Measurements from ENCODE around the gene RWDD1.

Gene RWDD1, protein sequence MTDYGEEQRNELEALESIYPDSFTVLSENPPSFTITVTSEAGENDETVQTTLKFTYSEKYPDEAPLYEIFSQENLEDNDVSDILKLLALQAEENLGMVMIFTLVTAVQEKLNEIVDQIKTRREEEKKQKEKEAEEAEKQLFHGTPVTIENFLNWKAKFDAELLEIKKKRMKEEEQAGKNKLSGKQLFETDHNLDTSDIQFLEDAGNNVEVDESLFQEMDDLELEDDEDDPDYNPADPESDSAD

DNA sequence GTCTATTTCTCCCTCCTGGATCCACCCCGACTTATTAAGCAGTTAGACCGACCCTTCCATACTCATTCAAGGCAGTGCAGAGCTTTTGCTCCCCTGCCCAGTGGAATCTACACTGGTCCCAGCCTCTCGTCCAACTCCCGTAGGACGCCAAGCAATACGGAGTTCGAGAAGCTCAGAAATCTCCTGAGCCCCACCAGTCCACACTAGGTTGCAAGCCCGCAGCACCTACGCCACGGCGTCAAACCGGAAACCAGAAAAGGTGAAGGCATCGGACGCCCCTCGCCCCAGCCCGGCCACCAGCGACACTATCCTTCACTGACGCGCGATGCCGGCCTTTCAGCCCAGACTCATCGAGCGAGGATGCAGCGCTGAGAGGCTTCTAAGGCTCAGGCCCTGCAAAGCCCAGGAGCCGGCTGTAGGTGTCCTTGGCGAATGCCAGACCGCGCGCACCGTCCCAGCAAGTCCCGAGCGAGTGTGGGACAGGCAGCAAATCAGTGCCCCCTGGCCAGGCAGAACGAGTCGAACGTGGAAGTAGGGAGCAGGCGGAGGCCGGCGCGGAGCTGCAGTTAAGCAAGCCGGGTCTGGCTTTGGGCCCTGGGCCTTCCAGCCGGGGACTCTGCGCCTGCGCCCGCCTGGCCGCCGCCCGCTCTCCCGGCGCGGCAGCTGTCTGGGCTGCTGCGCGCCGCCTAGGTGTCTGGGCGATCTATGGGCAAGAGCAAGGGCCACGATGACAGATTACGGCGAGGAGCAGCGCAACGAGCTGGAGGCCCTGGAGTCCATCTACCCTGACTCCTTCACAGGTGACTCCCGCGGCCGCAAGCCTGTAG is at the start of gene RWDD1:
RWDD1 (plus strand) TSS at position 649 of the 827 bp plus-strand sequence; CDS start at position 728, 79 bp downstream.
- Histone ChIP-seq H3K27me3 (ENCODE audit: insufficient read depth, low read length) (no peaks in the 10 kb centered on the region), H2AFZ (ENCODE audit: low read length) (peak within 1 kb of the TSS; percentile 7; the same call in 1 of the 2 replicates), H3K4me1 (ENCODE audit: insufficient read depth, low read length, severe bottlenecking) (peaks cover 30% of the 10 kb centered on the region), H3K4me3 (ENCODE audit: low read depth, low read length, poor library complexity, severe bottlenecking) (peak within 1 kb of the TSS; percentile 85), H3K9me2 (ENCODE audit: low read depth, low read length) (no peaks in the 10 kb centered on the region), H3K36me3 (ENCODE audit: insufficient read depth, low read length) (peaks cover 21% of the 10 kb centered on the region), H3F3A (ENCODE audit: insufficient read depth, low read length) (no peaks in the 10 kb centered on the region), H3K9me3 (ENCODE audit: low read length) (no peaks in the 10 kb centered on the region), H4K20me1 (ENCODE audit: insufficient read depth, low read length) (no peaks in the 10 kb centered on the region), H3K27ac (ENCODE audit: low read depth, low read length, poor library complexity, severe bottlenecking) (peak within 1 kb of the TSS; percentile 47), H3K4me2 (ENCODE audit: low read length) (peak within 1 kb of the TSS; percentile 88), H3K79me2 (ENCODE audit: insufficient read depth, low read length) (peaks cover 26% of the 10 kb centered on the region), H3K9ac (ENCODE audit: low read length) (peak within 1 kb of the TSS; percentile 89)
- no peak for TF ChIP-seq EZH2 (IDR thresholded peaks at IDR 0.05; ENCODE audit: borderline replicate concordance, low read length)
- 0 out of 2 replicates have a peak, but pooled peaks have one; percentile 13 for TF ChIP-seq CTCF (IDR thresholded peaks at IDR 0.05; ENCODE audit: low read length)

- H3K4me2 ChIP-seq (ENCODE audit: low read length) = no peak overlapping the region
- no peaks in the 10 kb centered on the region for H3K36me3 ChIP-seq (ENCODE audit: insufficient read depth, low read length)
- no peaks in the 10 kb centered on the region for H3K9me2 ChIP-seq (ENCODE audit: low read depth, low read length)
- H2AFZ ChIP-seq (ENCODE audit: low read length) = no peak overlapping the region
- H3K9me3 ChIP-seq (ENCODE audit: low read length) = no peaks in the 10 kb centered on the region
- H3K9ac ChIP-seq (ENCODE audit: low read length) = no peak overlapping the region
- H4K20me1 ChIP-seq (ENCODE audit: insufficient read depth, low read length) = no peaks in the 10 kb centered on the region
- H3K79me2 ChIP-seq (ENCODE audit: insufficient read depth, low read length) = no peaks in the 10 kb centered on the region
- H3K27ac ChIP-seq (ENCODE audit: low read depth, low read length, poor library complexity, severe bottlenecking) = no peak overlapping the region
- H3F3A ChIP-seq (ENCODE audit: insufficient read depth, low read length) = no peaks in the 10 kb centered on the region
- no peaks in the 10 kb centered on the region for H3K4me1 ChIP-seq (ENCODE audit: insufficient read depth, low read length, severe bottlenecking)
- no peaks in the 10 kb centered on the region for H3K27me3 ChIP-seq (ENCODE audit: insufficient read depth, low read length)
- no peak overlapping the region for H3K4me3 ChIP-seq (ENCODE audit: low read depth, low read length, poor library complexity, severe bottlenecking)
- TF ChIP-seq EZH2 (IDR thresholded peaks at IDR 0.05; ENCODE audit: borderline replicate concordance, low read length) (no peak), CTCF (IDR thresholded peaks at IDR 0.05; ENCODE audit: low read length) (no peak)
Observed at GRCh38 chr6:116522896-116523295, 48.4 kb upstream of the RWDD1 start.

DNA sequence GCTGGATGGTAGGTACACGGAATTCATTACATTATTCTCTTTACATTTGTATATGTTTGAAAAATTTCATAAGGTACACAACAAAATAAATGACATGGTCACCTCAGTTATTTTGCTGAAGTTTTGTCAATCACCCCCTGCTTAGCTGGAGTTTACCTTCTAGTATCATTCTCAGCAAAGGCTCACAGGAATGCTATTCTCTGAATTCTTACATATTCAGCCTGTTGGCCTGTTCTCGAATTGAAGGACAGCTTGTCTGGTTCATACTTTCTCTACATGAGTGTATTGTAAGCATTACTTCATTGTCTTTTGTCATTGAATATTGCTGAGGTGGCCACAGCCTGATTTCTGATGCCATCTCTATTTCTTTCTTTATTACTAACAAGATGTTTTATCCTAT is 47.1 kb upstream of the RWDD1 start:
- H4K20me1 ChIP-seq (ENCODE audit: insufficient read depth, low read length) = no peaks in the 10 kb centered on the region
- H2AFZ ChIP-seq (ENCODE audit: low read length) = no peak overlapping the region
- no peaks in the 10 kb centered on the region for H3K4me1 ChIP-seq (ENCODE audit: insufficient read depth, low read length, severe bottlenecking)
- H3K27ac ChIP-seq (ENCODE audit: low read depth, low read length, poor library complexity, severe bottlenecking) = no peak overlapping the region
- no peaks in the 10 kb centered on the region for H3F3A ChIP-seq (ENCODE audit: insufficient read depth, low read length)
- H3K9me3 ChIP-seq (ENCODE audit: low read length) = no peaks in the 10 kb centered on the region
- H3K36me3 ChIP-seq (ENCODE audit: insufficient read depth, low read length) = no peaks in the 10 kb centered on the region
- H3K79me2 ChIP-seq (ENCODE audit: insufficient read depth, low read length) = no peaks in the 10 kb centered on the region
- no peaks in the 10 kb centered on the region for H3K9me2 ChIP-seq (ENCODE audit: low read depth, low read length)
- no peak overlapping the region for H3K9ac ChIP-seq (ENCODE audit: low read length)
- no peak overlapping the region for H3K4me3 ChIP-seq (ENCODE audit: low read depth, low read length, poor library complexity, severe bottlenecking)
- no peak overlapping the region for H3K4me2 ChIP-seq (ENCODE audit: low read length)
- TF ChIP-seq EZH2 (IDR thresholded peaks at IDR 0.05; ENCODE audit: borderline replicate concordance, low read length) = no peak
- no peak for TF ChIP-seq CTCF (IDR thresholded peaks at IDR 0.05; ENCODE audit: low read length)
- H3K27me3 ChIP-seq (ENCODE audit: insufficient read depth, low read length) = no peaks in the 10 kb centered on the region
